Activated CD4-positive, alpha-beta T cell treated with anti-CD3 and anti-CD28 coated beads for 1 hour (primary cell): ENCODE data around the gene PBOV1.

Experiments
- DNase-seq: peaks from one replicate; pipeline ENCODE4 v3.0.0-alpha.2; 2020

PBOV1 gene

DNA sequence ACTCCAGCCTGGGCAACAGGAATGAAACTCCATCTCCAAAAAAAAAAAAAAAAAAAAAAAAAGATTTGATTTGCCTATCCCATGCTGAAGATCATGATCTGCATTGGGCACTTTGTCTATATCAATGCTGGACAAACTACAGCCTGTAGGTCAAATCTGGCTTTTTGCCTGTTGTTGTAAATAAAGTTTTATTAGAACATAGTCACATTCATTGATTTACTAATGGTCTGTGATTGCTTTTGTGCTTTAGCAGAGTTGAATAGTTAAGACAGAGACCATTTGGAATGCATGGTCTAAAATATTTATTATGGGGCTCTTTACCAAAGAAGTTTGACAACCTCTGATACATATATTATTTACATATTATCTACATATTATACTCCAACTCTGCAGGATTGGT, 14.0 kb downstream of the PBOV1 start:
- DNase-seq: no peak

- no peak for DNase-seq
Observed at GRCh38 chr6:138203315-138203714, 15.0 kb downstream of the PBOV1 start.

DNA sequence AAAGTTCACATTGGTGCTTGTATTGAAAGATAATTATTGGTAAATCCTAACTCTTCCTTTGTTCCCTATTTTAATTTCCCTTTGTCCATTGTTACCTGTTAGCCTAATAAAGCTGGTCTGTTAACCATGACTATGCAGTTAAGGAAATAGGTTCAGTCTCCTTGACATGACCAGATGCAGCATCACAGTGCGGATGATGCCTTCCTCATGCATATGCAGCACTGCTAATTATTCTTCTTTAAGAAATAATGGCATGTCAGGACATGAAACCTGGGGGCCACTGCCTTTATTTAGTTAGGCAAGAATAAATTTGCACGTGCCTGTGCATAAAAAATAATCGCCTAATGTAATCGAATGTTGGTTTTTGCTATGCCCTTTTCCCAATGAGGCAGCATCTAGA, 16.5 kb downstream of the PBOV1 start:
- no peak for DNase-seq

DNA sequence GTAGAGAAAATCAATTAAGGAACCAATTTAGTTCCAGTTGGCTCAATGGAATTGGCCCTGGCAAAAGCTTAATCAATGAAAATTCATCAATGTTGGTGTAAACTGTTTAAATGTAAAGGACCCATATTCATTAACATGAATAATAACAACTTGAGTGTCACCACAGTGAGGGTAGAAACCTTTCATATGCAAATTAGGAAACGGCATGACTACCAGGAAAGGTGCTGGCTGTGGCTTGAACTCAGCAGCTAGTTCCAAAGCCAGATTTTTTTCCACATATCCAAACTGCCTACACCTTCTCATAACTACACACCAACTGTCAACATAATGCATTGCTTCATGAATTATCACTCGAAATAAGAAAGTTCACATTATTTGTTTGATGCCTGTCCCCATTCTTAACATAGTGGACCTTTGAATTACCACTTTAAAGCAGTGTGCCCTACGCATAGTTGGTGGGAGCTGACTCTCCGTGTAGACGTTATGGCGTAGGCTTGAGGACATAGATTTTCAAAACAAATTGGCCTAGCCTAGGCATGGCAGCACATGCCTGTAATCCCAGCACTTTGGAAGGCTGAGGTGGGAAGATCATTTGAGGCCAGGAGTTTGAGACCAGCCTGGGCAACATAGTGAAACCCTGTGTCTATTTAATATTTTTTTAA, 19.7 kb downstream of the PBOV1 start:
- no peak for DNase-seq

- no peak for DNase-seq
Observed at GRCh38 chr6:138197570-138197969, 20.7 kb downstream of the PBOV1 start.

DNA sequence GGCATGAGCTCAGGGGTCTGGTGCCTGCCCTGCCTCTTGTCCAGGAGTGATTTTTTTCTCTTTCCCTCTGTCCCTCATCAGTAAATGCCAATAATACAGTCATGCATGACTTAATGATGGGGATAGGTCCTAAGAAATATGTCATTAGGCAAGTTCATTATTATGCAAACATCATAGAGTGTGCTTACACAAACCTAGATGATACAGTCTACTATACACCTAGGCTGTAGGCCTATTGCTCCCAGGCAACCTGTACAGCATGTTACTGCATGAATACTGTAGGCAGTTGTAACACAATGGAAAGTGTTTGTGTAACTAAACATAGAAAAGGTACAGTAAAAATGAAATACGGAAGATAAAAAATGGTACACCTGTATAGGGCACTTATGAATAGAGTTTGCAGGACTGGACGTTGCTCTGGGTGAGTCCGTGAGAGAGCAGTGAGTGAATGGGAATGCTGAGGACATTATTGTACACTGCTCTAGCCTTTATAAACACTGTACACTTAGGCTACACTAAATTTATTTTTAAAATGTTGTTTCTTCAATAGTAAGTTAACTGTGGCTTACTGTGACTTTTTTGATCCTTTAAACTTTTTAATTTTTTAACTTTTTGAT, 22.1 kb downstream of the PBOV1 start:
- no peak for DNase-seq

- DNase-seq: no peak
Observed at GRCh38 chr6:138194287-138194686, 24.0 kb downstream of the PBOV1 start.

DNA sequence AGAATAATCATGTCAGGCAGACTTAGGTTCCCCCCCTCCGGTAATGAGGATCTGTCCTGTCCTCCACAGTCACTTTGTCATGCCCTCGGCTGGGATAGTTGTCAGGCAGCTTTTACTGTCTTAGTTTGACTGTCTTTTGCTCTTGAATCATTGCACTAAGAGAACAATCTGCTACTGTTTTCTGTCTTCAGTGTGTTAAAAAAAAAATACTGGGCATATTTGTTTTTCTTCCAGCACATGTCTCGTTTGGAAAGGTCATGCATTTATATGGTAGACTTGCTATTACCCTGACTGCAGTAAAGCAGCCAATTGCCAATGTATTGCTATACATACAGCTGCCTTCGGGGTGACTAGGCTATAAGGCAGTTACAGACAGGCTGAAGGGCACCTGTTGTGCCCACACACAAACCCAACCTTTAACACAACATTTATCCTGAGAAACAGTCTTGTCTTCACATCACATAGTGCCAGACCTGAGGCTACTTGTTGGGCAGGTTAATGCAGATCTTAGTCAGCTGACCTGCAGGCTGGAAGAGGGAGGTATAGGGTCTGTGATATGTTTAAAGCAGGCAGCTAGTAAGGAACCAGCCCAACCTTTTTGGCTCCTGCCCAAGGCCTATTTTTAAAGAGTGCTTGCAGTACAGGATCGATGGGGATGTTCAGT, 29.9 kb downstream of the PBOV1 start:
- no peak for DNase-seq

GRCh38 chr6:138187156-138187555, 31.1 kb downstream of the PBOV1 start:
- DNase-seq: no peak

DNA sequence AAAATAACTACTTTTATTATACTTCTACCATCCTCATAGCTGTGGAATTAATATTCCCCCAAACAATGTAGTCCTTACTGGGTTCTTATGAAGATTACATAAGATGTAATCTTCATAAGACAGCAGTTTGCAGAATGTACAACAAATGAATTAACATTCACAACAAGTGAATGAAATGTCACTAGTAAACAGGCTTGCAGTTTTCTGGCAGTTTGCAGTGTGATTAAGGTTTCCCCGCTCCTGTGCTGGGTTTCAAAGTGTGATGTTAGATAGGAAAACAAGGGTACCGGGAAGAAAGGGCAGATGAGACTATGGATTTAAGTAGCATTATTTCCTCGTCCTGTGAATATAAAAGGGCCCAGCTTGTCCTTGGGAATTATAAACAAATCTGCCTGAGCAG, 34.1 kb downstream of the PBOV1 start:
- no peak for DNase-seq

DNA sequence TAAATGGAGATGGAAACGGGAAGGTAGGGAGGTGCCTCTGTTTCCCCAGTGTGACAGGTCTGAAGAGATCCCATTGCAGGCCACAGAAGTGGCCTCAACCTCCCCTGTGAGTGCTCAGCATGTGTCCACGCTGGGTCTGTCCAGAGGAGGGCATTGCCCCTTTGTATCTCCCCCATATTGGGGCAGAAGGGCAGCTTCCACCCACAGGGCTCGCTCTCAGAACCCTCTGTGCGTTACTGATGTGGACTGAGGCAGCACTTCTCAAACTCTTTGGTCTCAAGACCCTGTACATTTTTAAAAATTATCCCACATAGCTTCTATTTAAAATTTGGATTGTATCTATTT, 34.5 kb downstream of the PBOV1 start:
- no peak for DNase-seq

DNA sequence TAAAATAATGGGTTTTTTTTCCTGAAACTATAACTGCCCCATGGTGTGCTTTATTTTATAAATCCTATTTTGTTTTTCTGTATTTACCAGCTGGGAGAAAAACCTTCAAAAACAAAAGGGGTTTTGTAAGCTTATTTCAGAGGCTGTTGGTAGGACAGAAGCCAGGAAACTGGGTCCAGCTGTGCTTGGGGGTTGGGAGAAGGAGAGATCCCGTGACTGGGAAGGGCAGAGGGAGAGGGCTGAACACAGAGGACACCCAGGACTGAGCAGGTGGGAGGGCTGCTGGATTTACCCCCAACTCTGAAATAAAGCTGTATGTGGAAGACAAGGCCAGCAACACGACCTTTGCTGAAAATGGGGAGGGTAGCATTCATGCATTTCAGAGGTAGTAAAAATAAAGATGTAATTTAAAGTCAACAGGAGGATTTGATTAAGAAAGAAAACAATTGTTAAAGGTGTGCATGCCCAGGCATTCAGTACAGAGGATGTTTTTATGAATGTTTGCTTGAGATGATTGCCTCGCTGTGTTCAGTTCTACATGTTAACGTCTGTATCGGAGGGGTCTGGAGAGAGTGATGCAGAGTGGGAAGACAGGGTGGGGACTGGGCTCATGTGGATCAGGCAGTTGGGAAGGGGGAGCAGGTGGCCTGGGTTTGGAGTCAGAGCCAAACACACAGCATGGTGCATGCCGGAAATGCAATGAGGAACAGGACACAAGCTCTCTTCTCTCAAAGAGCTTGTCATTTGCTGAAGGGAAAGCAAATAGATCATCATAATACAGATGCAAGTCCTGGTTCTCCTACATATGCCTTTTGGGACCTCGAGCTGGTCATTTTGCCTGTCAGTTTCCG, 35.1 kb downstream of the PBOV1 start:
- DNase-seq: no peak

GRCh38 chr6:138176652-138177232, 41.5 kb downstream of the PBOV1 start:
- DNase-seq: no peak

GRCh38 chr6:138175596-138175995, 42.7 kb downstream of the PBOV1 start:
- DNase-seq: no peak
